Tibial nerve (tissue), 4 donors: Measurements from ENCODE around the gene DAP. TPM values are rescaled to one million over a fixed set of nuclear protein-coding genes. Genes with fewer than 3 reads are reported as not detected.
"Not testable (repeated sequence)": the region's sequence is repeated elsewhere in the genome, so short reads cannot be mapped to it uniquely, and the experiment has no call there.

Source experiments
- DNase-seq, 2 donors: peaks; one replicate each; pipeline ENCODE4 v3.0.0-alpha.2; 2019; ENCODE audit warnings: low spot score in 2 of 2
- H3K27ac ChIP-seq, 4 donors: fragments of 200-600 bp; sonication (generic) in 3 of 4; one replicate each; pipeline ENCODE4 v1.5.1; 2017 to 2019; ENCODE audit warnings: mild to moderate bottlenecking in 1 of 4
- H3K27me3 ChIP-seq, 2 donors: fragments of 200-600 bp; sonication (generic) in 1 of 2; one replicate each; pipeline versions ENCODE4 v1.5.1 to v1.6.0; 2017 to 2019
- H3K36me3 ChIP-seq, 3 donors: fragments of 200-600 bp; sonication (generic); one replicate each; pipeline ENCODE4 v1.5.1; 2018 to 2019
- H3K4me1 ChIP-seq, 4 donors: fragments of 200-600 bp; sonication (generic) in 3 of 4; one replicate each; pipeline ENCODE4 v1.5.1; 2017 to 2019
- H3K4me3 ChIP-seq, 4 donors: fragments of 200-600 bp; sonication (generic) in 3 of 4; one replicate each; pipeline ENCODE4 v1.5.1; 2017 to 2019; ENCODE audit warnings: mild to moderate bottlenecking in 1 of 4, moderate library complexity in 1 of 4
- H3K9me3 ChIP-seq, 4 donors: fragments of 200-600 bp; sonication (generic) in 3 of 4; one replicate each; pipeline ENCODE4 v1.5.1; 2017 to 2019
- CTCF ChIP-seq, 5 experiments: fragments of 200-600 bp in 3 of 5; fragments of 450-650 bp in 2 of 5; sonication (generic) in 3 of 5; IDR thresholded peaks; one replicate each; pipeline ENCODE4 v1.5.1; 2016 to 2019; ENCODE audit warnings: antibody characterized with exemption in 5 of 5, mild to moderate bottlenecking in 3 of 5, moderate library complexity in 2 of 5
- EP300 ChIP-seq, 2 donors: sonication (generic); formaldehyde crosslinking; IDR thresholded peaks; one replicate each; pipeline ENCODE4 v1.6.1; 2017; ENCODE audit warnings: antibody characterized with exemption in 2 of 2, mild to moderate bottlenecking in 1 of 2
- POLR2A ChIP-seq, 2 donors: fragments of 450-650 bp; IDR thresholded peaks; one replicate each; pipeline ENCODE4 v1.6.1; 2017; ENCODE audit warnings: antibody characterized with exemption in 2 of 2, mild to moderate bottlenecking in 2 of 2, moderate library complexity in 2 of 2
- WGBS, 2 donors: methylation state at CpG; one replicate each; pipeline ENCODE4 v1.1.5; 2018; 5-methylcytosine and 5-hydroxymethylcytosine counted together
- total RNA-seq, 4 donors: library from RNA; depleted of rRNA; stranded (reverse); fragments of >200 nt; gene quantifications; one replicate each; pipeline ENCODE4 v1.1.0, GENCODE V29; 2016

DAP gene
- total RNA-seq, 4 donors from 2014 or later, result 43.0 to 77.7 (median 50.0) TPM

- DNase-seq, result no peak
- H3K36me3 ChIP-seq, result peaks cover 0 to 13% (median 0%) of the 10 kb centered on the region in 3 donors
- peaks cover 0 to 36% (median 11%) of the 10 kb centered on the region in 4 donors for H3K4me1 ChIP-seq
- H3K27me3 ChIP-seq, result no peaks in the 10 kb centered on the region
- 66 to 74% methylated on average over 4 of the region's 4 CpGs for WGBS, 2 donors
- TF ChIP-seq CTCF (IDR thresholded peaks at IDR 0.05), result no peak
- TF ChIP-seq EP300 (IDR thresholded peaks at IDR 0.05), result no peak
- TF ChIP-seq POLR2A (IDR thresholded peaks at IDR 0.05), result no peak
- H3K9me3 ChIP-seq, result no peaks in the 10 kb centered on the region
- no peak overlapping the region for H3K4me3 ChIP-seq
- no peak overlapping the region for H3K27ac ChIP-seq
These were observed 127.0 kb downstream of the DAP start for GRCh38 chr5:10634050-10634449.

GRCh38 chr5:10633271-10634049 lies 127.6 kb downstream of the DAP start:
- TF ChIP-seq CTCF (IDR thresholded peaks at IDR 0.05) (no peak), EP300 (IDR thresholded peaks at IDR 0.05) (no peak), POLR2A (IDR thresholded peaks at IDR 0.05) (no peak)
- Histone ChIP-seq H3K9me3 (no peaks in the 10 kb centered on the region), H3K4me1 (peaks cover 0 to 37% (median 11%) of the 10 kb centered on the region in 4 donors), H3K4me3 (no peak overlapping the region), H3K27me3 (no peaks in the 10 kb centered on the region), H3K36me3 (peaks cover 0 to 10% (median 0%) of the 10 kb centered on the region in 3 donors), H3K27ac (no peak overlapping the region)
- 68 to 75% methylated on average over 28 of the region's 28 CpGs for WGBS, 2 donors
- no peak for DNase-seq

- DNase-seq, result no peak
These were observed 128.8 kb downstream of the DAP start for GRCh38 chr5:10632110-10632761.

GRCh38 chr5:10631316-10631996 lies 129.6 kb downstream of the DAP start:
- peak overlapping the region in 1 of 4 donors; percentile 47 for H3K27ac ChIP-seq
- no peaks in the 10 kb centered on the region for H3K27me3 ChIP-seq
- peak overlapping the region in 1 of 4 donors; percentile 33 for H3K4me3 ChIP-seq
- TF ChIP-seq POLR2A (IDR thresholded peaks at IDR 0.05) (no peak), CTCF (IDR thresholded peaks at IDR 0.05) (no peak), EP300 (IDR thresholded peaks at IDR 0.05) (no peak)
- 81 to 86% methylated on average over 18 of the region's 18 CpGs for WGBS, 2 donors
- no peaks in the 10 kb centered on the region for H3K36me3 ChIP-seq
- H3K4me1 ChIP-seq, result peaks cover 0 to 56% (median 20%) of the 10 kb centered on the region in 4 donors
- H3K9me3 ChIP-seq, result no peaks in the 10 kb centered on the region
- no peak for DNase-seq

More at GRCh38 chr5:10632110-10632761, 128.8 kb downstream of the DAP start:
- 68 to 71% methylated on average over 22 to 23 of the region's 23 CpGs for WGBS, 2 donors
- no peak for TF ChIP-seq CTCF (IDR thresholded peaks at IDR 0.05)
- no peak for TF ChIP-seq EP300 (IDR thresholded peaks at IDR 0.05)
- TF ChIP-seq POLR2A (IDR thresholded peaks at IDR 0.05), result no peak
- Histone ChIP-seq H3K27me3 (no peaks in the 10 kb centered on the region), H3K27ac (peak overlapping the region in 1 of 4 donors; percentile 47), H3K9me3 (no peaks in the 10 kb centered on the region), H3K4me1 (peaks cover 0 to 48% (median 15%) of the 10 kb centered on the region in 4 donors), H3K36me3 (no peaks in the 10 kb centered on the region), H3K4me3 (peak overlapping the region in 1 of 4 donors; percentile 33)

- WGBS, 2 donors, result 66 to 76% methylated on average over 4 of the region's 4 CpGs
- H3K4me1 ChIP-seq, result peaks cover 0 to 59% (median 23%) of the 10 kb centered on the region in 4 donors
- H3K27me3 ChIP-seq, H3K9me3 ChIP-seq, H3K4me3 ChIP-seq, H3K27ac ChIP-seq, H3K36me3 ChIP-seq, DNase-seq: not testable (repeated sequence)
These were observed 130.3 kb downstream of the DAP start for GRCh38 chr5:10630744-10631143.
